ENCODE results near the gene AQP6.

AQP6 gene

DNA sequence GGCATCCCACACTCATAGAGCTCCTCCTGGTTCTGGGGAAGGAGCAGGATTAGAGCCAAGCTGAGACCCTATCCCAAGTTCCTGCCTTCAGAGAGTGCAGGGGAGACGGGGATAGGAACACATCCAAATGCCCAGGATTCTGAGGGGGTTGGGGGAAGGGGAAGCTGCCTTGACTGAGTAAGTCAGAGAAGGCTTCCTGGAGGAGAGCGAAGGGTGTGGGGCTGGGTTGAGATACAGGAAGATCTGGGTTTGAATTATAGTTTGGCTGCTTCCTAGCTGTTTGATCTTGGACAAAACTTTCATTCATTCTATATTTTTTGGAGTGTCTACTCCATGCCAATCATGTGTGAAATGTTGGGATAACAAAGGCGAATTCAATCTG, 30.2 kb upstream of the AQP6 start:
- no peak for TF ChIP-seq FOXP2 (optimal IDR thresholded peaks at IDR 0.05; ENCODE audit: borderline replicate concordance, extremely low read depth, extremely low read length, insufficient read depth)
- no peak for TF ChIP-seq POLR2AphosphoS5 (IDR thresholded peaks at IDR 0.05; ENCODE audit: low read depth, low read length)
- no peak for TF ChIP-seq TAF1 (IDR thresholded peaks at IDR 0.05; ENCODE audit: borderline replicate concordance, insufficient read depth, low read length)
- TF ChIP-seq, protein P1, sequence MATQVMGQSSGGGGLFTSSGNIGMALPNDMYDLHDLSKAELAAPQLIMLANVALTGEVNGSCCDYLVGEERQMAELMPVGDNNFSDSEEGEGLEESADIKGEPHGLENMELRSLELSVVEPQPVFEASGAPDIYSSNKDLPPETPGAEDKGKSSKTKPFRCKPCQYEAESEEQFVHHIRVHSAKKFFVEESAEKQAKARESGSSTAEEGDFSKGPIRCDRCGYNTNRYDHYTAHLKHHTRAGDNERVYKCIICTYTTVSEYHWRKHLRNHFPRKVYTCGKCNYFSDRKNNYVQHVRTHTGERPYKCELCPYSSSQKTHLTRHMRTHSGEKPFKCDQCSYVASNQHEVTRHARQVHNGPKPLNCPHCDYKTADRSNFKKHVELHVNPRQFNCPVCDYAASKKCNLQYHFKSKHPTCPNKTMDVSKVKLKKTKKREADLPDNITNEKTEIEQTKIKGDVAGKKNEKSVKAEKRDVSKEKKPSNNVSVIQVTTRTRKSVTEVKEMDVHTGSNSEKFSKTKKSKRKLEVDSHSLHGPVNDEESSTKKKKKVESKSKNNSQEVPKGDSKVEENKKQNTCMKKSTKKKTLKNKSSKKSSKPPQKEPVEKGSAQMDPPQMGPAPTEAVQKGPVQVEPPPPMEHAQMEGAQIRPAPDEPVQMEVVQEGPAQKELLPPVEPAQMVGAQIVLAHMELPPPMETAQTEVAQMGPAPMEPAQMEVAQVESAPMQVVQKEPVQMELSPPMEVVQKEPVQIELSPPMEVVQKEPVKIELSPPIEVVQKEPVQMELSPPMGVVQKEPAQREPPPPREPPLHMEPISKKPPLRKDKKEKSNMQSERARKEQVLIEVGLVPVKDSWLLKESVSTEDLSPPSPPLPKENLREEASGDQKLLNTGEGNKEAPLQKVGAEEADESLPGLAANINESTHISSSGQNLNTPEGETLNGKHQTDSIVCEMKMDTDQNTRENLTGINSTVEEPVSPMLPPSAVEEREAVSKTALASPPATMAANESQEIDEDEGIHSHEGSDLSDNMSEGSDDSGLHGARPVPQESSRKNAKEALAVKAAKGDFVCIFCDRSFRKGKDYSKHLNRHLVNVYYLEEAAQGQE (IDR thresholded peaks at IDR 0.05; ENCODE audit: insufficient read depth in 1 of 2, low read depth in 2 of 2, low read length in 2 of 2): no peak
- TF ChIP-seq SIN3A (IDR thresholded peaks at IDR 0.05; ENCODE audit: borderline replicate concordance, insufficient read depth, low read length): no peak

DNA sequence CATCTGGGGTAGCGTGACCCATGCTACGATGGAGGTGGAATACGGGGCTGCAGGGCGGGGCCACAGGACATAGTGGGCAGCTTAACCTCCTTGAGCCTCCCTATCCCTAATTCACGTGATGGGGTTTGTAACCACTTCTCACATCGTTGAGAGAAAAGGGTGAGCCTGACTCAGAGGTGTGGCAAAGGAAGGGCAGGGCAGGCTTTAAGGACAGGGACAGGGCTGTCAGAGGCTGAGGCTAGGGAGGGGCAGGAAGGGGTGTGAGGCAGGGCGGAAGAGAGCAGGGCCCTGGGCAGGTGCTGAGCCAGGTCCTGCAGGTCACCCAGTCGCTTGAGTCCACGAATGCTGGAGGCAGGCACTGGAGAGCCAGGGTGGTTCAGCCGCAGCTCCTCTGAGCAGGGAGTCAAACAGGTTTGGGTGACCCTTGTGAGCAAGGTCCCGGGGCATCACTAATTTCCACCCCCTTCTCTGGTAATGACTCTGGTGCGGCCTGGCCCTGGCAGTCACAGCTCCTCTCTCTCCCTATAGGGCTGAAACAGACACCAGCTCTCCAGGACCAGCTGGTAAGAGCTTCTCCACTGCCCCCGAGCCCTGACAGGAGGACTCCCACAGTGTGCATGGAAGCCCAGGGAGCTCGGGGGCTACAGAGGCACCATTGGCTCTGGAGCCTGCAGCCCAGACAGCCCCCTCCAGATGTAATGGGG, 29.7 kb upstream of the AQP6 start:
- no peak for TF ChIP-seq TAF1 (IDR thresholded peaks at IDR 0.05; ENCODE audit: borderline replicate concordance, insufficient read depth, low read length)
- TF ChIP-seq, protein P1 (IDR thresholded peaks at IDR 0.05; ENCODE audit: insufficient read depth in 1 of 2, low read depth in 2 of 2, low read length in 2 of 2): no peak
- TF ChIP-seq POLR2AphosphoS5 (IDR thresholded peaks at IDR 0.05; ENCODE audit: low read depth, low read length): no peak
- TF ChIP-seq FOXP2 (optimal IDR thresholded peaks at IDR 0.05; ENCODE audit: borderline replicate concordance, extremely low read depth, extremely low read length, insufficient read depth): no peak
- TF ChIP-seq SIN3A (IDR thresholded peaks at IDR 0.05; ENCODE audit: borderline replicate concordance, insufficient read depth, low read length): no peak

DNA sequence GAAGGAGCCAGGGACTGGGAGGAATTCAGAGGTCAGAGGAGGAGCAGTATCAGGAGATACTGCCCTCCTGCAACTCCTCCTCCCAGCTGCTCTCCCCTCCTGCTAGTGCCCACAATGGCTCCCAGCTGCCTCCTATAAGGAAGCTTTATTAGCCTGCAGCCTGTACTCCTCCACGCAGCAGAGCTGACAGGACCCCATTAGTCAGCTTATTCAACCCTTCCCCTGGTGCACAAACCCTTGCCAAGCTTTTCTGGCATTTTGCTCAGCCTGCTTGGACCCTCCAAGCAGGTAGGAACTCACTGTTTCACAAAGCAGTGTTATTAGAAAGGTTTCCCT, 29.2 kb upstream of the AQP6 start:
- no peak for TF ChIP-seq TAF1 (IDR thresholded peaks at IDR 0.05; ENCODE audit: borderline replicate concordance, insufficient read depth, low read length)

DNA sequence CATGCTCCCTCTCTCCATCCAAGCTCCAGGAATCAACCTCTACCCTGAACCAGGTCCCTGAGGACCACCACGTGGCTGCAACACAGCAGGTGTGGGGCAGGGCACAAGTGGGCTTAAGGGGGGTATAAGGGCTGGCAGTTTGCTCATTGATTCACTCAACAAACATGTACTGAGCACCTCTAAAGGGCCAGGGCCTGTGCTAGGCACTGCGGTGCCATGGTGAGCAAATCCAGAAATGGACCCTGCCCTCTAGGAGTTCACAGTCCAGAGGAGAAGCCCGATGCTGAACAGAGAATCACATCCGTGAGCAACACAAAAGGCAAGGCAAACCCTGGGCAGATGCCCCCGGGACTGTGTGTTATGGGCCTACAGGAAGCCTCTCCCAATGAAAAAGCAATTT, 28.7 kb upstream of the AQP6 start:
- TF ChIP-seq POLR2AphosphoS5 (IDR thresholded peaks at IDR 0.05; ENCODE audit: low read depth, low read length) (no peak), SIN3A (IDR thresholded peaks at IDR 0.05; ENCODE audit: borderline replicate concordance, insufficient read depth, low read length) (no peak), FOXP2 (optimal IDR thresholded peaks at IDR 0.05; ENCODE audit: borderline replicate concordance, extremely low read depth, extremely low read length, insufficient read depth) (no peak), TAF1 (IDR thresholded peaks at IDR 0.05; ENCODE audit: borderline replicate concordance, insufficient read depth, low read length) (no peak)
- TF ChIP-seq, protein P1 (IDR thresholded peaks at IDR 0.05; ENCODE audit: insufficient read depth in 1 of 2, low read depth in 2 of 2, low read length in 2 of 2): no peak

DNA sequence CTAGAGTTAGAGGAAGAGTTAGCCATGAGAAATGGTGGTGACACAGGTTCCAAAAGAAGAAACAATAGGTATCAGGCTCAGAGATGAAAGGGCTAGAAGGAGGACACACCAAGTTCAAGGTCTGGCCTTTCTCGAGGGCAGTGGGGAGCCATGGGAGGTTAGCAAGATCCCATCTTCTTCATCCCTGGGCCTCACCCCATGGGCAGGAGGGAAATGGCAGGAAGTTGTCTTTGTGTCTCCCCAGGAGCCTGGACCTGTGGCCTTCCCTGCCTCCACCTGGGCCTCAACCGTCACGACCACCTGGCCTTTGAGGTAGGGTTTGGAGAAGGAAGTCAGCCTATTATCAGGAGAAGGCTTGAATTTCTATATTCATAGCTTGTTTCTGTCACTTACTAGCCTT, 28.0 kb upstream of the AQP6 start:
- TF ChIP-seq FOXP2 (optimal IDR thresholded peaks at IDR 0.05; ENCODE audit: borderline replicate concordance, extremely low read depth, extremely low read length, insufficient read depth) (no peak), POLR2AphosphoS5 (IDR thresholded peaks at IDR 0.05; ENCODE audit: low read depth, low read length) (no peak), TAF1 (IDR thresholded peaks at IDR 0.05; ENCODE audit: borderline replicate concordance, insufficient read depth, low read length) (no peak), SIN3A (IDR thresholded peaks at IDR 0.05; ENCODE audit: borderline replicate concordance, insufficient read depth, low read length) (no peak)
- TF ChIP-seq, protein P1 (IDR thresholded peaks at IDR 0.05; ENCODE audit: insufficient read depth in 1 of 2, low read depth in 2 of 2, low read length in 2 of 2): no peak
